HL-60/S4 treated with retinoic acid at 250 ng/mL for 4 days and 3 days (cell line): Measurements from ENCODE around the gene MFSD2B.

Experiments used
- in situ Hi-C: fragments of 300-500 bp; cut with MboI; formaldehyde crosslinking; loops from 2 replicates; pipeline ENCODE4 v1.7.0; 2022; ENCODE audit warnings: low sequenced_read_pairs

The MFSD2B gene

GRCh38 chr2:24049485-24050021 lies 39.7 kb downstream of the MFSD2B start, which contains the start of gene FKBP1B:
TSS of gene FKBP1B (plus strand) at chr2:24049741. CDS start at chr2:24049850, 109 bp downstream.
- in situ Hi-C loops: no loop called here

- in situ Hi-C loops: no loop called here
Measured at GRCh38 chr2:24050041-24050979, 40.4 kb downstream of the MFSD2B start.

- in situ Hi-C loops: no loop called here
Measured at GRCh38 chr2:24051833-24052232, 41.9 kb downstream of the MFSD2B start.

GRCh38 chr2:24052951-24053350 lies 43.1 kb downstream of the MFSD2B start:
- in situ Hi-C loops: no loop called here

GRCh38 chr2:24054366-24055010 lies 44.6 kb downstream of the MFSD2B start:
- in situ Hi-C loops: no loop called here

GRCh38 chr2:24055750-24056149 lies 45.9 kb downstream of the MFSD2B start:
- in situ Hi-C loops: no loop called here

- in situ Hi-C loops: no loop called here
Measured at GRCh38 chr2:24058564-24059271, 48.8 kb downstream of the MFSD2B start.

- in situ Hi-C loops: no loop called here
Measured at GRCh38 chr2:24065341-24065740, 55.5 kb downstream of the MFSD2B start.

GRCh38 chr2:24072259-24072658 lies 62.4 kb downstream of the MFSD2B start:
- in situ Hi-C loops: no loop called here

GRCh38 chr2:24073816-24074215 lies 63.9 kb downstream of the MFSD2B start:
- in situ Hi-C loops: no loop called here

- in situ Hi-C loops: no loop called here
Measured at GRCh38 chr2:24075259-24075658, 65.4 kb downstream of the MFSD2B start.
